Occipital lobe (tissue), 2 donors: ENCODE results near the gene SYVN1. TPM values are rescaled to one million over a fixed set of nuclear protein-coding genes. Genes with fewer than 3 reads are reported as not detected.
A peak's percentile ranks its signal among the peaks of the same experiment; 100 is the strongest.
"Not testable (repeated sequence)": the region's sequence is repeated elsewhere in the genome, so short reads cannot be mapped to it uniquely, and the experiment has no call there.

Experiments
- DNase-seq: peaks from one replicate; lab custom pipeline; 2025; lab: John Stamatoyannopoulos, UW
- total RNA-seq: library from RNA; depleted of rRNA; stranded (reverse); fragments of >200 nt; gene quantifications from one replicate; pipeline ENCODE4 v1.2.3, GENCODE V29; 2014

The SYVN1 gene
- total RNA-seq, 1 donor from 2014 or later, result 10.1 TPM

- DNase-seq, result no peak
Observed at GRCh38 chr11:65151331-65151899, 17.1 kb upstream of the SYVN1 start.

GRCh38 chr11:65150509-65151299 lies 16.4 kb upstream of the SYVN1 start:
- DNase-seq, result peak; percentile 31

DNA sequence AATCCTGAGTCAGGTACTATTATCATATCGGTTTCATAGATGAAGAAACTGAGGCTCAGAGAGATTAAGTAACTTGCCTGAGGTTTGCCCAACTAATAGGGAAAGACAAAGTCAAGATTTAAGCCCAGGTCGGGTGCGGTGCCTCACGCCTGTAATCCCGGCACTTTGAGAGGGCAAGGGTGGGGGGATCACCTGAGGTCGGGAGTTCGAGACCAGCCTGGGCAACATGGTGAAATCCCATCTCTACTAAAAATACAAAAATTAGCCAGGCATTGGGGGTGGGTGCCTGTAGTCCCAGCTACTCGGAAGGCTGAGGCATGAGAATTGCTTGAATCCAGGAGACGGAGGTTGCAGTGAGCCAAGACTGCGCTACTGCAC lies 15.8 kb upstream of the SYVN1 start:
- DNase-seq, result not testable (repeated sequence)

GRCh38 chr11:65148657-65149056 lies 14.3 kb upstream of the SYVN1 start:
- DNase-seq, result no peak

DNA sequence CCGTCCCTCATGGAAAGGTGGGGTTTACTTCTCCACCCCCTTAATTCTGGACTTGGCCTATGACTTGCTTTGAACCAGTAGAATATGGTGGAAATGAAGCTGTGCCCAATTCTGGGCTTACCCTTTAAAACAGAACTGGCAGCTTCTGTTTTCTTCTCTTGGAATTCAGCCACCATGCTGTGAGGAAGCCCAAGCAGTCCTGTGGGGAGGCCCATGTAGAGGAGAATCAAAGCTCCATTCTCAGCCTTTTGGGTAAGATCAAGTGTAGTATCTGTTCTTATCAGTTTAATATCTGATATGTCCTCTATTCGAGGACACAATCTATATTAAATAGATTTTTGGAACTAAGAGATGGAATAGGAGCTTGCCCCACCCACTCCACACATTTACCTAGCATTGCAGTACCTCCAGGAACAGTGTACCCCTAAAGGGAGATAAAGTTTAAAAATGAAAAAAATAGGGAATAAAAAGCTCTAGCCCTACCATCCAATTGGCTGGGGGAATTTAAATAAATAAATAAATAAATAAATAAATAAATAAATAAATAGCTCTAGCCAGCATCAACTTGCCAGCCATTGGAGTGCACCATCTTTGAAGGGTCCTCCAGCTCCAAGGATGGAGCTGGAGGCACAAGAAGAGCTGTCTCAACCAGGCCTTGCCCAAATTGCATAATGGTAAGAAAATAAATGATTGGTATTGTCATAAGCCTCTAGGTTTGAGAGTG lies 13.2 kb upstream of the SYVN1 start:
- no peak for DNase-seq

DNA sequence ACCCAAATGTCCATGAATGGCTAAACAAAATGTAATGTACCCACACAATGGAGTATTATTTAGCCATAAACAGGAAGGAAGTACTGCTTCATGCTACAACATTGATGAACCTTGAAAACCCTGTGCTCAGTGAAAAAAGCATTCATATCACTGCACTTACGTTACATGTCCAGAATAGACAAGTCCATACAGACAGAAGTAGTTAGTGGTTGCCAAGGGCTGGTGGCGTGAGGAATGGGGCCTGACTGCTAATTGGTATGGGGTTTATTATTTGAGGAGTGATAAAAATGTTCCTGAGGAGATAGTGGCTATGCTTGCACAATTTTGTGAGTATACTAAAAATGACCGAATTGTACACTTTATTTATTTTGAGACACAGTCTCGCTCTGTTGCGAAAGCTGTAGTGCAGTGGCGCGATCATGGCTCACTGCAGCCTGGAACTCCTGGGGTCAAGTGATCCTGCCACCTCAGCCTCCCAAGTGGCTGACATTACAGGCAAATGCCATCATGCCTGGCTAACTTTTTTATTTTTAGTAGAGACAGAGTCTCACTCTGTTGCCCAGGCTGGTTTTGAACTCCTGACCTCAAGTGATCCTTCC lies 7.7 kb upstream of the SYVN1 start:
- DNase-seq, result no peak

- DNase-seq, result no peak
Observed at GRCh38 chr11:65136515-65137096, 2.3 kb upstream of the SYVN1 start.

- DNase-seq, result no peak
Observed at GRCh38 chr11:65135633-65136145, 1.4 kb upstream of the SYVN1 start.

GRCh38 chr11:65134952-65135632 lies 773 bp upstream of the SYVN1 start:
- DNase-seq, result peak; percentile 84

DNA sequence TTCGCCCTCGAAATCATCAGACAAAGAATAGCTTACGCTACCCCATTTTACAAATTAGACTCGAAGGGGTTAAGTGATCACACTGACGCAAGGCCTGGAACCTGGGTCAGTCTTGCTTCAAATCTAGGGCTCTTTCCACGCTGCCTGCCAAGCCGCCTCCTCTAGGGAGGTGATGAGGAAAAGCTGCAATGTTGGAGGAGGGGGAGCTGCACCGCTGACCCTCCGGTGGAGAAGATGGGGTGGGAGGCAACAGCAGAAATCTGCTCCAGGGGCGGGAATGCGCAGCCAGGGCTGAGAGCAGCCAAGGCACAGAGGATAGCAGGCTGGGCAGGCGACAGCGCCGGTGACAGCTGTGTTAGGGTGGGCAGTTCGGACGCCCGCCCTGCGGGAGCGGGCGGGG lies 595 bp downstream of the SYVN1 start:
- DNase-seq, result no peak

- no peak for DNase-seq
Observed at GRCh38 chr11:65132988-65133700, 1.2 kb downstream of the SYVN1 start.

GRCh38 chr11:65132238-65132987 lies 1.9 kb downstream of the SYVN1 start:
- no peak for DNase-seq

DNA sequence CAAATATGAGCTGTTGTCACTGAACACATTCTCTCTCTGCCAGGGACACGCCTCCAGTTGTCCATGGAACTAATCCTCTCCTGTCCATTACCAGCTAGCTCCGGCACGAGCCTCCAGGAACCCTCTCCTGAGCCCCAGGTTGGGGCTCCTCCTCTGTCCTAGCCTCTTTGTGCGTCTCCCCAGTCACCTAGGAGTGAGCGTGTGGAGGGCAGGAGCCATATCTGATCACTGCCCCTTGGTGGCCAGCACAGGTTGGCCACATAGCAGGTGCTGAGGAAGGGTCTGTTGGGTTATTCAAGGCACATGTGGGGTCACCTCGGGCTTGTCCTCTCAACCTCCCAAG lies 2.5 kb downstream of the SYVN1 start:
- no peak for DNase-seq

DNA sequence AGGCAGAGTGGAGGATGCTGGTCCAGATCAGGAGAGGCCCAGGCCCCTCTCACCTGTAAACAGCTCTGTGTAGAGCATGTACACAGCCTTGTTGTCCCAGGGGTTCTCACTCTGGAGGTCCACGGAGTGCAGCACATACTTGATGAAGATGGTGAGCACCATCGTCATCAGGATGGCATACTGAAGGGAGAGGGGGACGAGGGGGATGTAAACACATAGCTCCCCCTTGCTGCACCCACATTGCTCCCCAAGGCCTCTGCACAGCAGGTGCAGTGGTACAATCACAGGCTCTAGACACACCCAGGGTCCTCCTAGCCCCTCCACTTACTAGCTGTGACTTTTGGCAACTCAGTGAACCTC lies 2.9 kb downstream of the SYVN1 start:
- DNase-seq, result no peak

DNA sequence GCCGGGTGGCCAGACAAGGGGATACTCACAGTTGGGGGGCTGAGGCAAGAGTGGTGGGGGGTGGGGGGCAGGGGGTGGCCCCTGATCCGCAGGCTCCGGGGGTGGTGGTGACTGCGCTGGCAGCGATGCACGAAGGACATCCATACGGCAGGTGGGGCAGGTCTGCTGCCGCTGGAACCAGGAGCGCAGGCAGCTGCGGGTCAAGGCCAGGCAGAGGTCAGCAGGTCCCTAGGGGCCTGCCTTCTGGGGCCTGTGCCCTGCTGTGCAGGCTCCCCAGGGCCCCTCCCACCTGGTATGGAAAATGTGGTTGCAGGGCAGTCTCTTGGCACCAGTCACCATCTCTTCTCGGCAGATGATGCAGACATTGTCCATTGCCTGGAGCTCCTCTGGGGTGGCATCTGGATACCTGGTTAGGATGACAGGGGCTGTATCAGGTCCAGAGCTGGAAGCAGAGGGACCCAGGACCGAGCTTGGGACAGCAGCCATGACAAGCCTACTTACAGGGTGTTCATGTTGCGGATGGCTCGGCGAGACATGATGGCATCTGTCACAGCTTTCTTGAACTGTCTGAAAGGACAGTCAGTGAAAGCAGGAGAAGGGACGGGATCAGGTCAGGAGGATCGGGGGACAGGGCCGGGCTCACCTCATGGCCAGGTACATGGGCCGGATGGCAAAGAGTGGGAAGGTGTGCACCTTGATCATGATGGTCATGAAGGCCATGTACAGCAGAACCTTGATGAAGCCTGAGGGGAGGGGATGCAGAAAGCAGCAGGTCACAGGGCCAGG lies 3.5 kb downstream of the SYVN1 start:
- no peak for DNase-seq

DNA sequence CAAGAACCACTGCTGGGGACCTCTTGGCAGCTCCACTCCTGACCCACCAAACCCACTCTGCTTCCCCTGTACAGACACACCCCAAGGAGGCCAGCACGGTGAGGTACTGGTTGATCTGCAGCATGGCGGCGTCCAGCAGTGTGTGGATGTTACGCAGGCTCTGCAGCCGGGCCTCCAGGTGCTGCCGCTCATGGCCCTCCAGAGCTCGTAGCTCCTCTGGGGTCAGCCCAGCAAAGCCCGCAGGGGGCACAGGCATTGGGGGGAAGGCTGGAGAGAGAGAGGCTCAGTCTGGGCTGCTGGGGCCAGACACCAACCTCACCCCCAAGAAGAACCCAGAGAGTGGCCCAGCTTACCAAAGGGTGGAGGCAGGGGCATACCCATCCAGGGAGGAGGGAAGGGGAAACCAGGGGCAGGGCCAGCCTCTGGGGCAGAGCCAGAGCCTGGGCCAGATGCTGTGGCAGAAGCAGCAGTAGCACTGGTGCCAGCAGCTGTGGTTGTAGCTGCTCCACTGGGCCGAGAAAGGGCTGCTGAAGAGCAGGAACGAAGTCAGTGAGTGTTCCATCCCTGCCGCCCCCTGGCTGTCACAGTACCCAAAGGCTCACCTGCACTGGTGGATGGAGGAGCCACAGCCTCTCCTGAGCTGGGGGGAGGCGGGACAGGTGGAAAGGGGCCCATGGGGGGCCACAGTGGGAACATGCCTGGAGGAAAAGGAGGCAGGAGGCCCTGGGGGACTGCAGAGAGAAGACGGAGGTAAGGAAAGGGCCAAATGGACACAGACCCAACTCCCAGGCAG lies 4.5 kb downstream of the SYVN1 start:
- DNase-seq, result no peak

DNA sequence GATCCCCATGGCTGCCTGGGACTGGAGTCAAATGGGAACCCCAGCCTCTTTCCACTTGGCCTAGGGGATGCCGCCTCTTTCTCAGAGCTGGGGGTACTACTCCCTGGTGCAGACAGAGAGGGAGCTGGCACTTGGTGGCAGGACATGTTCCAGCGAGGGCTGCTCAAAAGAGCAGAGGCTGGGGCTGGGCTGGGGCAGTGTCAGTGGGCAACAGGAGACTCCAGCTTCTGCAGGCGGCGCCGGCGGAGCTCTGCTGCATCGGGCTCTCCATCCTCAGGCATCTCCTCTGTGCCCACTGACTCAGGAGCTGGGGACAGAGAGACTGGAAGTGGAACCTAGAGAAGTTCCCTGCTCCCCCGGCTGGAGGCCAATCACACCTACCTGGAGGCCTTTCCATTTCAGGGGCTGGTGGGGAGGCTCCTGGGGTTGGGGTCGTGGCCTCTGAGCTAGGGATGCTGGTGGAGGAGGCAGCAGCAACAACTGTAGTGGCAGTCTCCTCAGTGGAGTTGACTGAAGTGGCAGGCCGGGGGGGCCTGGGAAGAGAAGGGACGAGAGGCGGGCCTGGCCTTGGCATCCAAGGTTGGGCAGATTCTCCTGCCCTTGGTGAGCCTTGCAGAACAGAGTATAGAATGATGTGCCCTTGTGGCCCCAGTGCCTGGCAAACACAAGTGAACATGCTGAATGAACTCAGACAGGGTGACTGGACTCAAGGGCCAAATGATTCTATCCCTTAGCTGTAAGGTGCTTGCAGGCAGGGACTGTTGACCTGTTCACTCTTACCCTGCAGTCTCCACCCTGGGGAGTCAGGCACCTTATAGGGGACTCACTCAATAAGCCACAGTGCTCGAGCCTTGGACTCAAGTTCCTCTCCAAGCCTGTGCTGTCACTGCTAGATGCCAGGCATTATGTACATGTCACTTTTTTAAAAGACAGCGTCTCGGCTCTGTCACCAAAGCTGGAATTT lies 5.9 kb downstream of the SYVN1 start:
- no peak for DNase-seq
